H9 (cell line): ENCODE data around the gene RFESD. TPM values are rescaled to one million over a fixed set of nuclear protein-coding genes. Genes with fewer than 3 reads are reported as not detected.

Experiments
- DNase-seq: peaks from one replicate; pipeline ENCODE4 v3.0.0-alpha.2; 2017
- H2AFZ ChIP-seq: one replicate; pipeline ENCODE4 v1.6.1; 2013; ENCODE audit warnings: mild to moderate bottlenecking, low read length, control low read depth, moderate library complexity
- H2AK5ac ChIP-seq: 2 replicates; pipeline ENCODE4 v1.6.1; 2013; ENCODE audit warnings: low read length, control low read depth, mixed read lengths; ENCODE audit not compliant: insufficient read length
- H2BK120ac ChIP-seq: one replicate; pipeline ENCODE4 v1.6.1; 2013; ENCODE audit warnings: low read depth, mild to moderate bottlenecking, low read length, control low read depth, inconsistent platforms; ENCODE audit not compliant: poor library complexity, severe bottlenecking
- H2BK12ac ChIP-seq: 2 replicates; pipeline ENCODE4 v1.6.1; 2013; ENCODE audit warnings: low read length, control low read depth, mixed read lengths, low read depth; ENCODE audit not compliant: insufficient read length
- H2BK15ac ChIP-seq: 2 replicates; pipeline ENCODE4 v1.6.1; 2013; ENCODE audit warnings: low read depth, low read length, control low read depth
- H2BK20ac ChIP-seq: one replicate; pipeline ENCODE4 v1.6.1; 2013; ENCODE audit warnings: low read depth, mild to moderate bottlenecking, low read length, control low read depth, inconsistent platforms; ENCODE audit not compliant: poor library complexity, severe bottlenecking
- H2BK5ac ChIP-seq: 2 replicates; pipeline ENCODE4 v1.6.1; 2013; ENCODE audit warnings: low read length, control low read depth, mixed read lengths; ENCODE audit not compliant: insufficient read length
- H3K14ac ChIP-seq: 2 replicates; pipeline ENCODE4 v1.6.1; 2013; ENCODE audit warnings: low read length, control low read depth; ENCODE audit not compliant: insufficient read depth
- H3K18ac ChIP-seq: 2 replicates; pipeline ENCODE4 v1.6.1; 2013; ENCODE audit warnings: low read depth, mild to moderate bottlenecking, mixed read lengths, low read length, control low read depth; ENCODE audit not compliant: insufficient read length
- H3K23ac ChIP-seq: 2 replicates; pipeline ENCODE4 v1.6.1; 2013; ENCODE audit warnings: low read length, control low read depth, mixed read lengths, low read depth; ENCODE audit not compliant: insufficient read length
- H3K23me2 ChIP-seq: 2 replicates; pipeline ENCODE4 v1.6.1; 2013; ENCODE audit warnings: low read depth, mild to moderate bottlenecking, mixed read lengths, low read length, control low read depth; ENCODE audit not compliant: insufficient read length, poor library complexity, severe bottlenecking
- H3K27ac ChIP-seq: 2 replicates; pipeline ENCODE4 v1.5.1; 2013; ENCODE audit warnings: low read length, control low read depth, mixed read lengths, low read depth; ENCODE audit not compliant: insufficient read length
- H3K27me3 ChIP-seq: 2 replicates; pipeline ENCODE4 v1.6.1; 2013; ENCODE audit warnings: low read length, control low read depth, inconsistent platforms; ENCODE audit not compliant: insufficient read depth
- H3K4ac ChIP-seq: 2 replicates; pipeline ENCODE4 v1.6.1; 2013; ENCODE audit warnings: low read depth, mild to moderate bottlenecking, control low read depth, inconsistent platforms, low read length, moderate library complexity
- H3K4me1 ChIP-seq: 2 replicates; pipeline ENCODE4 v1.6.1; 2013; ENCODE audit warnings: low read length, control low read depth, inconsistent platforms; ENCODE audit not compliant: insufficient read depth
- H3K4me2 ChIP-seq: 2 replicates; pipeline ENCODE4 v1.6.1; 2013; ENCODE audit warnings: low read length, control low read depth, mixed read lengths; ENCODE audit not compliant: insufficient read length, insufficient read depth
- H3K56ac ChIP-seq: 2 replicates; pipeline ENCODE4 v1.6.1; 2013; ENCODE audit warnings: low read depth, mild to moderate bottlenecking, mixed read lengths, low read length, control low read depth; ENCODE audit not compliant: insufficient read length
- H3K79me1 ChIP-seq: 2 replicates; pipeline ENCODE4 v1.6.1; 2013; ENCODE audit warnings: low read depth, mild to moderate bottlenecking, moderate library complexity, low read length, control low read depth, inconsistent platforms; ENCODE audit not compliant: insufficient read depth, poor library complexity, severe bottlenecking
- H3K79me2 ChIP-seq: 2 replicates; pipeline ENCODE4 v1.6.1; 2013; ENCODE audit warnings: low read length, control low read depth, inconsistent platforms; ENCODE audit not compliant: insufficient read depth
- H3K9ac ChIP-seq: 2 replicates; pipeline ENCODE4 v1.6.1; 2013; ENCODE audit warnings: low read length, control low read depth, mixed read lengths; ENCODE audit not compliant: insufficient read length; ENCODE audit errors: extremely low read depth
- H3K9me3 ChIP-seq: one replicate; pipeline ENCODE4 v1.6.1; 2013; ENCODE audit warnings: low read depth, low read length, inconsistent platforms; ENCODE audit not compliant: control insufficient read depth
- H3T11ph ChIP-seq: one replicate; pipeline ENCODE4 v1.6.1; 2013; ENCODE audit warnings: mild to moderate bottlenecking, low read length, control low read depth, inconsistent platforms
- H4K20me1 ChIP-seq: one replicate; pipeline ENCODE4 v1.6.1; 2013; ENCODE audit not compliant: control insufficient read depth, insufficient read length, insufficient read depth
- H4K5ac ChIP-seq: 2 replicates; pipeline ENCODE4 v1.6.1; 2013; ENCODE audit warnings: low read depth, mild to moderate bottlenecking, mixed read lengths, low read length, control low read depth; ENCODE audit not compliant: insufficient read length
- H4K8ac ChIP-seq: replicated peaks from 2 replicates; pipeline ENCODE4 v1.6.1; 2013; ENCODE audit warnings: low read length, control low read depth, mixed read lengths, low read depth; ENCODE audit not compliant: insufficient read length
- H4K91ac ChIP-seq: 2 replicates; pipeline ENCODE4 v1.6.1; 2013; ENCODE audit warnings: low read depth, mild to moderate bottlenecking, moderate library complexity, mixed read lengths, low read length, control low read depth; ENCODE audit not compliant: insufficient read length
- H3K27ac Mint-ChIP-seq, 3 experiments: 2 replicates in 2 of 3; 3 replicates in 1 of 3; pipeline ENCODE4 v1.8.0; 2020 to 2021; ENCODE audit warnings: mixed read lengths in 3 of 3, mild to moderate bottlenecking in 1 of 3, moderate library complexity in 1 of 3
- H3K27me3 Mint-ChIP-seq: 2 replicates; pipeline ENCODE4 v1.8.0; 2021; ENCODE audit warnings: low read depth, mild to moderate bottlenecking, moderate library complexity, mixed read lengths
- H3K36me3 Mint-ChIP-seq, 3 experiments: 2 replicates in 2 of 3; 3 replicates in 1 of 3; pipeline ENCODE4 v1.8.0; 2020 to 2021; ENCODE audit warnings: low read depth in 3 of 3, mixed read lengths in 3 of 3; ENCODE audit not compliant: insufficient read depth in 1 of 3
- H3K4me1 Mint-ChIP-seq, 2 experiments: 2 replicates each; pipeline ENCODE4 v1.8.0; 2020; ENCODE audit warnings: mixed read lengths in 2 of 2
- H3K4me3 Mint-ChIP-seq, 2 experiments: 2 replicates in 1 of 2; 3 replicates in 1 of 2; pipeline ENCODE4 v1.8.0; 2020 to 2021; ENCODE audit warnings: mild to moderate bottlenecking in 2 of 2, mixed read lengths in 2 of 2, moderate library complexity in 1 of 2
- H3K9me3 Mint-ChIP-seq, 2 experiments: 2 replicates in 1 of 2; 3 replicates in 1 of 2; pipeline ENCODE4 v1.8.0; 2020; ENCODE audit warnings: mild to moderate bottlenecking in 2 of 2, mixed read lengths in 2 of 2, moderate library complexity in 1 of 2
- WGBS: extraction: QIAGEN DNeasy Blood & Tissue Kit; methylation state at CpG from one replicate; pipeline ENCODE4 v1.1.7; 2013; ENCODE audit warnings: missing lambda C conversion rate, low lambda C conversion rate, mixed read lengths; ENCODE audit not compliant: insufficient read length; ENCODE audit errors: extremely low coverage; 5-methylcytosine and 5-hydroxymethylcytosine counted together
- total RNA-seq: library from RNA; stranded (reverse); gene quantifications from 2 replicates; pipeline ENCODE4 v1.2.1, GENCODE V29; 2021
- TF ChIP-seq, protein P1 (sequence below): fragments of 200-600 bp; sonication (generic); conservative IDR thresholded peaks from 3 replicates; pipeline ENCODE4 v1.8.0; 2021; ENCODE audit warnings: antibody characterized with exemption, mild to moderate bottlenecking

The RFESD gene
- total RNA-seq, 1 experiment from 2014 or later: 1.7 TPM

DNA sequence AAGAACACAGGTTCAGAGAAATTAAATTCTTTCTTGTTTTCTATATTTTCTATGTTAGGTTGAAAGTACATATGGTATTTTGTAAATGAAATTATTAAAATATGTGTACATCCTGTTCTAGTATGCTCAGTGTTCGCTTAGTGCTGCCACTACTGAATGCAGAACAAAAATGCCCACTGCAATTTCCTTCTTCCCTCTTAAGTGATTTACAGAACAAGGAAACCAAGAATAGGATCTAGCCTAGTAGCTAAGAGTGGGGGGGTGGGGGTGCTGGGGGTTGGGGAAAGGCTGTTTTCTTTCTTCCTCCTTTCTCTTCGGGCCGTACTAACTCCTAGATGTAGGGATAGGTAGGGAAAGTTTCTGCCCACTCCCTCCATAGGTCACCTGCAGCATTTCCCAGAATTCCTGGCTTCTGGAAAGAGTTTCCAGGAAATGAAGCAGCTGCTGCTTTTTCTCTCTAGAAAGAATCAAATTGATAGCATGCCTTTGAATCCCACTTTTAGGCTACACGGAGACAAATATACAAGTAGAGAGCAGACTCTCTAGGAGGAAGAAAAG is 20.6 kb downstream of the RFESD start:
- H3K14ac ChIP-seq: no peak overlapping the region
- no peak overlapping the region for H2BK12ac ChIP-seq
- H3K79me2 ChIP-seq: no peaks in the 10 kb centered on the region
- H3K4ac ChIP-seq: no peak overlapping the region
- peaks cover 3% of the 10 kb centered on the region in 2 experiments; a peak in 1 of 4 replicates for H3K4me1 Mint-ChIP-seq
- H3K9me3 ChIP-seq: no peaks in the 10 kb centered on the region
- H4K20me1 ChIP-seq: no peaks in the 10 kb centered on the region
- no peak overlapping the region for H2BK15ac ChIP-seq
- H3T11ph ChIP-seq: no peak overlapping the region
- no peak overlapping the region for H2BK5ac ChIP-seq
- no peak overlapping the region for H4K91ac ChIP-seq
- no peak overlapping the region for H2BK120ac ChIP-seq
- no peak overlapping the region for H3K9ac ChIP-seq
- no peaks in the 10 kb centered on the region for H3K79me1 ChIP-seq
- no peak overlapping the region for H3K4me3 Mint-ChIP-seq
- H3K9me3 Mint-ChIP-seq: no peaks in the 10 kb centered on the region
- no peak overlapping the region for H2BK20ac ChIP-seq
- H4K8ac ChIP-seq: no peak overlapping the region
- no peak overlapping the region for H3K56ac ChIP-seq
- H3K27ac ChIP-seq: no peak overlapping the region
- H2AK5ac ChIP-seq: no peak overlapping the region
- H3K27me3 Mint-ChIP-seq: peaks cover 4% of the 10 kb centered on the region; the same call in 1 of the 2 replicates
- no peaks in the 10 kb centered on the region for H3K4me1 ChIP-seq
- no CpG with 5 or more reads among the region's 4 CpGs for WGBS
- TF ChIP-seq, protein P1, sequence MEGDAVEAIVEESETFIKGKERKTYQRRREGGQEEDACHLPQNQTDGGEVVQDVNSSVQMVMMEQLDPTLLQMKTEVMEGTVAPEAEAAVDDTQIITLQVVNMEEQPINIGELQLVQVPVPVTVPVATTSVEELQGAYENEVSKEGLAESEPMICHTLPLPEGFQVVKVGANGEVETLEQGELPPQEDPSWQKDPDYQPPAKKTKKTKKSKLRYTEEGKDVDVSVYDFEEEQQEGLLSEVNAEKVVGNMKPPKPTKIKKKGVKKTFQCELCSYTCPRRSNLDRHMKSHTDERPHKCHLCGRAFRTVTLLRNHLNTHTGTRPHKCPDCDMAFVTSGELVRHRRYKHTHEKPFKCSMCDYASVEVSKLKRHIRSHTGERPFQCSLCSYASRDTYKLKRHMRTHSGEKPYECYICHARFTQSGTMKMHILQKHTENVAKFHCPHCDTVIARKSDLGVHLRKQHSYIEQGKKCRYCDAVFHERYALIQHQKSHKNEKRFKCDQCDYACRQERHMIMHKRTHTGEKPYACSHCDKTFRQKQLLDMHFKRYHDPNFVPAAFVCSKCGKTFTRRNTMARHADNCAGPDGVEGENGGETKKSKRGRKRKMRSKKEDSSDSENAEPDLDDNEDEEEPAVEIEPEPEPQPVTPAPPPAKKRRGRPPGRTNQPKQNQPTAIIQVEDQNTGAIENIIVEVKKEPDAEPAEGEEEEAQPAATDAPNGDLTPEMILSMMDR: no peak
- no peak overlapping the region for H3K27ac Mint-ChIP-seq
- H3K18ac ChIP-seq: no peak overlapping the region
- no peak overlapping the region for H3K4me2 ChIP-seq
- H4K5ac ChIP-seq: no peak overlapping the region
- H3K23ac ChIP-seq: no peak overlapping the region
- no peak for DNase-seq
- H3K36me3 Mint-ChIP-seq: no peaks in the 10 kb centered on the region
- no peak overlapping the region for H2AFZ ChIP-seq
- H3K27me3 ChIP-seq: no peaks in the 10 kb centered on the region
- H3K23me2 ChIP-seq: no peaks in the 10 kb centered on the region
